Endothelial cell (in vitro differentiated cells): ENCODE results near the gene DSCAML1. TPM values are rescaled to one million over a fixed set of nuclear protein-coding genes. Genes with fewer than 3 reads are reported as not detected.

Experiments
- DNase-seq: peaks from one replicate; pipeline ENCODE4 v3.0.0; 2021; ENCODE audit warnings: low spot score
- H3K27ac Mint-ChIP-seq: one replicate; pipeline ENCODE4 v1.8.0; 2021; ENCODE audit warnings: mixed read lengths, inconsistent platforms; ENCODE audit not compliant: unreplicated experiment
- H3K27me3 Mint-ChIP-seq: one replicate; pipeline ENCODE4 v1.8.0; 2021; ENCODE audit warnings: mild to moderate bottlenecking, moderate library complexity, mixed read lengths, inconsistent platforms; ENCODE audit not compliant: unreplicated experiment
- H3K36me3 Mint-ChIP-seq: one replicate; pipeline ENCODE4 v1.8.0; 2021; ENCODE audit warnings: mild to moderate bottlenecking, low read depth, mixed read lengths, inconsistent platforms; ENCODE audit not compliant: unreplicated experiment
- H3K4me1 Mint-ChIP-seq: one replicate; pipeline ENCODE4 v1.8.0; 2021; ENCODE audit warnings: mild to moderate bottlenecking, mixed read lengths, inconsistent platforms; ENCODE audit not compliant: unreplicated experiment
- H3K4me3 Mint-ChIP-seq: one replicate; pipeline ENCODE4 v1.8.0; 2021; ENCODE audit warnings: mild to moderate bottlenecking, mixed read lengths, inconsistent platforms; ENCODE audit not compliant: unreplicated experiment
- H3K9me3 Mint-ChIP-seq: one replicate; pipeline ENCODE4 v1.8.0; 2021; ENCODE audit warnings: mixed read lengths, inconsistent platforms; ENCODE audit not compliant: unreplicated experiment
- total RNA-seq: library from RNA; stranded (reverse); fragmentation: NEBNext Ultra II Directional; extraction: Animal tissue kit (Norgen Biotek cat#: 25700); gene quantifications from one replicate; pipeline ENCODE4 v1.2.1, GENCODE V29; 2021; ENCODE audit not compliant: unreplicated experiment
- TF ChIP-seq, protein P1 (sequence below): fragments of 200-600 bp; sonication (generic); IDR thresholded peaks from one replicate; pipeline ENCODE4 v1.5.0; 2021; ENCODE audit warnings: antibody characterized with exemption; ENCODE audit not compliant: unreplicated experiment

Gene DSCAML1
- total RNA-seq, 1 donor from 2014 or later = 3.8 TPM

DNA sequence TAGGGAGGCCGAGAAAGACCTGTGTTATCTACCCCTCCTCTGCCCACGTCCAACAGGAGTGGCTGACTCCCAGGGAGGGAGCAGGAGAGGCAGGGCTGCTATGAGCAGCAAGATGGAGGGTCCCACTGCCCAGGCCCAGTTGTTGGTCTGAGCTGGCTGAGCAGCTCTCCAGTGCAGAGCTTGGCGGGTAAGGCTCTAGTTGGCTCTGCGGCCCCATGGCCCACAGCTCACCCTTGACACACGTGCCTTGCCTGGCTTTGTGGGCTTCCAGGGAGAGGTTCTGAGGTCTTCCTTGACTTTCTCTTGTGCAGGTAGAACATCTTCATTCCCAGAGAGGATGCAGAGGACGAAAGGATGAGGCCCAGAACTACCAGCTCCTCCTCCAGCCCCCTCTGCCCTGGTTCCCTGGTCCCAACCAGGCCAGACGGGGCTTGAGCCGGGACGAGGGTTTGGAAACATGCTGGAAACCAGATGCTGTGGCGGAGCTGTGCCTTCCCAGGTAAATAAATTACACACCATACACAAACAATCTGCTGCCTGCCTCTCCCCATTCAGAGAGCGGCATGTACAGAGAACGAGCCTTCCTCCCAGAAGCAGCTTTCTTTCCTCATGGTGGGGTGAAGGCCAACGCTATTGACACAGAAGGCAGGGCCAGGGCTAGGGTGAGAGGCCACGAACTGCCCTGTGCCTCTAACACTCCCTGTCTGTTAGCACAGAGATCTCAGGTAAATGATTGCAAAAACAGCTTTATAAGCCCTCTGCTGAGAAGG is 48.1 kb downstream of the DSCAML1 start:
- H3K9me3 Mint-ChIP-seq = no peaks in the 10 kb centered on the region
- H3K27ac Mint-ChIP-seq = no peak overlapping the region
- H3K4me1 Mint-ChIP-seq = no peaks in the 10 kb centered on the region
- no peak for DNase-seq
- peaks cover 6% of the 10 kb centered on the region for H3K27me3 Mint-ChIP-seq
- no peak overlapping the region for H3K4me3 Mint-ChIP-seq
- TF ChIP-seq, protein P1, sequence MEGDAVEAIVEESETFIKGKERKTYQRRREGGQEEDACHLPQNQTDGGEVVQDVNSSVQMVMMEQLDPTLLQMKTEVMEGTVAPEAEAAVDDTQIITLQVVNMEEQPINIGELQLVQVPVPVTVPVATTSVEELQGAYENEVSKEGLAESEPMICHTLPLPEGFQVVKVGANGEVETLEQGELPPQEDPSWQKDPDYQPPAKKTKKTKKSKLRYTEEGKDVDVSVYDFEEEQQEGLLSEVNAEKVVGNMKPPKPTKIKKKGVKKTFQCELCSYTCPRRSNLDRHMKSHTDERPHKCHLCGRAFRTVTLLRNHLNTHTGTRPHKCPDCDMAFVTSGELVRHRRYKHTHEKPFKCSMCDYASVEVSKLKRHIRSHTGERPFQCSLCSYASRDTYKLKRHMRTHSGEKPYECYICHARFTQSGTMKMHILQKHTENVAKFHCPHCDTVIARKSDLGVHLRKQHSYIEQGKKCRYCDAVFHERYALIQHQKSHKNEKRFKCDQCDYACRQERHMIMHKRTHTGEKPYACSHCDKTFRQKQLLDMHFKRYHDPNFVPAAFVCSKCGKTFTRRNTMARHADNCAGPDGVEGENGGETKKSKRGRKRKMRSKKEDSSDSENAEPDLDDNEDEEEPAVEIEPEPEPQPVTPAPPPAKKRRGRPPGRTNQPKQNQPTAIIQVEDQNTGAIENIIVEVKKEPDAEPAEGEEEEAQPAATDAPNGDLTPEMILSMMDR = no peak
- no peaks in the 10 kb centered on the region for H3K36me3 Mint-ChIP-seq

DNA sequence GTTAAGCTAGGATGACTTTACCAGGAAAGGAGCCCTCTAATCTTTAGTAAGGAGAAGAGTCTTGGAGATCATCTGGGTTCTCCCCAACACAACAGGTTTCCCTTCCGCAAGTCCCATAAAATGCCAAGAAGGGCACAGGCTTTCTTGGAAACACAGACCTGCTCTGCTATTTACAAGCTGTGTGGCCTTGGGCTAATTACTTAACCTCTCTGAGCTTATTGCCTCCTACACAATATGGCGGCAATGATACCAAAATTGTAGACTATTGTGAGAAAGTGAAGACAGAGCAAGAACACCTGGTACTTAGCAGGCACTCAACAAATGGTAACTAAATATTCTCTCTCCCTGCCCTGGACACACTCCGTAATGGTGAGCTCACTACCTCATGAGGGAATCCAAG is 49.1 kb downstream of the DSCAML1 start:
- no peak overlapping the region for H3K4me3 Mint-ChIP-seq
- DNase-seq = no peak
- no peaks in the 10 kb centered on the region for H3K9me3 Mint-ChIP-seq
- peaks cover 7% of the 10 kb centered on the region for H3K27me3 Mint-ChIP-seq
- H3K36me3 Mint-ChIP-seq = no peaks in the 10 kb centered on the region
- H3K4me1 Mint-ChIP-seq = peaks cover 2% of the 10 kb centered on the region
- TF ChIP-seq, protein P1 = no peak
- H3K27ac Mint-ChIP-seq = no peak overlapping the region

DNA sequence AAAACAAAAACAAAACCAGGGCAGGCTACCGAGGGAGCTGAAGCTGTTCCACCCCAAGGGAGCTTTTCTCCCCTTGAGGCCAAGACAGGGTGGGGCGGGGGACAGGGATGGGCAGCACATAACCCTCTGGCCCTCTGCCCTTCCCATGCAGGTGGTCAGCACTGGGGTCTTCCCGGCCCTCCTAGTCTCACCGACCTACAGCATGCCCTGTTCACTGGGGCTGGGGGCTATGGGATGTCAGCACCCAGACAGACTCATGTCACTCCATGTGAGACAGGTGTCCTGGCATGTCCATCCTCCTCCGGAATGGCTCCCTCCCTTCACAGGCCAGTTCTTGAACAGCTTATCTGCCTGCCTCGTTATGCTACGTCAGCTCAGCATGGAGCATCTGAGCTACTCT is 51.7 kb downstream of the DSCAML1 start:
- TF ChIP-seq, protein P1 = no peak
- Mint-ChIP-seq H3K27ac (no peak overlapping the region), H3K36me3 (no peaks in the 10 kb centered on the region), H3K27me3 (peaks cover 13% of the 10 kb centered on the region), H3K9me3 (no peaks in the 10 kb centered on the region), H3K4me1 (peaks cover 2% of the 10 kb centered on the region), H3K4me3 (no peak overlapping the region)
- DNase-seq = no peak

DNA sequence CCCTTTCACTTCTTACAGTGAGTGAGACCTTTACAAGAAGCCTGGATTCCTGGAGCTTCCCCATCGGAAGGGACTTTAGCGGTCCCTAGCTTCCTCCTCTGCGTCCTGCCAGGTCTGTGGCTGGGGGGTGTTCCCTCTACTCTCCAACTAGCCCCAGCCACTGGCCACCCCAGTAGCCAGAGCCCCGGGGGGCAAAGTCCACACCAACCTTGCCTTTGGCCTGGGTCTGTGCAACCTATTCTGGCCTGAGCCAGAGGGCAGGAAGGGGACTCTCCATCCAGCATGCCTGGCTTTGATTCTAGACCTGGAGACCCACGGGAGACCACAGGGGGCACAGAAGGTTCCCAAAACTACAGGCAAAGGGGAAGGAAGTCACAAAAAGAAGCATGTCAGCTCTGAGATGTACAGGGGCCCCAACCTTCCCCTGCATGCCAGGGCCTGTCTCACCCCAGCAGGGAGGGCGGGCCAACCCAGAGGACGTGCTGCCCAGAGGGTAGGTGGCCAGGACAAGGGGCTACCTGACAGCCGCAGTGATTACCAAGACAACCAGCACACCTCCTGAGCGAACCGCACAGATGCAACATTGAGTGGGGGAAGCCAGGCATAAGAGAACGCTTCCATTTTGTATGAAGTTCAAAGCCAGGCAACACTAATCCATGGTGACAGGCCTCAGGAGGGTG is 52.4 kb downstream of the DSCAML1 start:
- Mint-ChIP-seq H3K4me1 (peaks cover 2% of the 10 kb centered on the region), H3K27me3 (peaks cover 12% of the 10 kb centered on the region), H3K9me3 (no peaks in the 10 kb centered on the region), H3K27ac (no peak overlapping the region), H3K4me3 (no peak overlapping the region), H3K36me3 (no peaks in the 10 kb centered on the region)
- no peak for DNase-seq
- TF ChIP-seq, protein P1 = no peak

DNA sequence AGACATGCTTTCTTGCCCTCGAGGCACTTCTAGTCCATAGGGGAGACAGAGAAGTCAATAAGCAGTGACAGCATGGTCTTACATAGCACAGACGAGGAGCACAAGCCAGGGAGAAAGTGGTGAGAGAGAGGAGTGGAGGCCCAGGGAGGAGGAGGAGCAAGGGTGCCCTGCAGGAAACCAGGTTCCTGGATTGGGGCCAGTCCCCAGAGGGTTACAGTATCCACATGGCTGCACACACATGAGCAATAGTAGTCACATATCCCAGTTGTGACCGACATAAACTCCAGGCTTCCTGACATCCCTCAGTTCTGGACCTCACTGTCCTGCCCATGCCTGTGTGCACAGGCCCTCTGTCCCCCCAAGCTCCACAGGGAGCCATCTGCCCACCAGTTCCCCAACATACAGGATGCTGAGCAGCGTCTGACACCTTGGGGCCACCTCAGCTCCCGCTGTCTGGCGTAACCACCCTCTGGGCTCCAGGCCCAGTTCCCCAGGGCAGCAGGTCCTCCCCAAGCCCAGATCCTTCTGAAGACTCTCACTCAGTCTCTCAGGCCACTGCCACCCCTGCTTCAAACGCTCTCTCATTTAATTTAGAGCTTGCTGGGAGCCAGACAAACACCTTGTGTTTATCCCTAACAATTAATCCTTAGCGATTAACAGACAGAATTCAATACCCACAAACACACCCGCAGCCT is 53.7 kb downstream of the DSCAML1 start:
- H3K27ac Mint-ChIP-seq = no peak overlapping the region
- H3K36me3 Mint-ChIP-seq = no peaks in the 10 kb centered on the region

More for the DNA sequence above, 53.7 kb downstream of the DSCAML1 start:
- Mint-ChIP-seq H3K4me3 (no peak overlapping the region), H3K27me3 (peaks cover 12% of the 10 kb centered on the region), H3K9me3 (no peaks in the 10 kb centered on the region), H3K4me1 (peaks cover 2% of the 10 kb centered on the region)
- TF ChIP-seq, protein P1 = no peak
- DNase-seq = no peak
